GM12875 (cell line): ENCODE data around the gene THSD7A.

Source experiments
- H3K4me3 ChIP-seq: one replicate; pipeline ENCODE4 v1.5.1; 2011; ENCODE audit warnings: low read depth, low read length, control low read depth
- TF ChIP-seq, protein P1 (sequence below): IDR thresholded peaks from 2 replicates; pipeline ENCODE4 v1.5.1; 2011; ENCODE audit warnings: low read depth, mild to moderate bottlenecking, control low read depth, inconsistent platforms, low read length, moderate library complexity, borderline replicate concordance; ENCODE audit not compliant: insufficient read depth

THSD7A gene

DNA sequence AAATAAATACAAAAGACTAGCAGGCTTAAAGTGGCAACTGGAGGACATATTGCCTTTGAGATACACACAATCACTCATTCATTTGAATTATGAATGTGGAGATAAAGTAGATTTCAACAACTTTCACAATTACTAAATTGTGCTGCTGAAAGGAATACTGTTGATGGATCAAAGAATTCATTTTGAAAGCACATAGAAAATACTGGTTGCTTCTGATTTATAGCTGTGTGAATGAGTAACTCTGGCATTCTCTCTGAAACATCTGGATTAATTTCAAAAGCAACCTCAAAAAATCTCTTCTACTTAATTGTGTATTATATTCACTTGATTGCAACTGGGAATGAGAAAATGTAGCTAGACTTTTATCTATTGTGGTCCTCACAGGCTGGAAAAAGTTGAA, 397.6 kb downstream of the THSD7A start:
- TF ChIP-seq, protein P1, sequence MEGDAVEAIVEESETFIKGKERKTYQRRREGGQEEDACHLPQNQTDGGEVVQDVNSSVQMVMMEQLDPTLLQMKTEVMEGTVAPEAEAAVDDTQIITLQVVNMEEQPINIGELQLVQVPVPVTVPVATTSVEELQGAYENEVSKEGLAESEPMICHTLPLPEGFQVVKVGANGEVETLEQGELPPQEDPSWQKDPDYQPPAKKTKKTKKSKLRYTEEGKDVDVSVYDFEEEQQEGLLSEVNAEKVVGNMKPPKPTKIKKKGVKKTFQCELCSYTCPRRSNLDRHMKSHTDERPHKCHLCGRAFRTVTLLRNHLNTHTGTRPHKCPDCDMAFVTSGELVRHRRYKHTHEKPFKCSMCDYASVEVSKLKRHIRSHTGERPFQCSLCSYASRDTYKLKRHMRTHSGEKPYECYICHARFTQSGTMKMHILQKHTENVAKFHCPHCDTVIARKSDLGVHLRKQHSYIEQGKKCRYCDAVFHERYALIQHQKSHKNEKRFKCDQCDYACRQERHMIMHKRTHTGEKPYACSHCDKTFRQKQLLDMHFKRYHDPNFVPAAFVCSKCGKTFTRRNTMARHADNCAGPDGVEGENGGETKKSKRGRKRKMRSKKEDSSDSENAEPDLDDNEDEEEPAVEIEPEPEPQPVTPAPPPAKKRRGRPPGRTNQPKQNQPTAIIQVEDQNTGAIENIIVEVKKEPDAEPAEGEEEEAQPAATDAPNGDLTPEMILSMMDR: no peak

DNA sequence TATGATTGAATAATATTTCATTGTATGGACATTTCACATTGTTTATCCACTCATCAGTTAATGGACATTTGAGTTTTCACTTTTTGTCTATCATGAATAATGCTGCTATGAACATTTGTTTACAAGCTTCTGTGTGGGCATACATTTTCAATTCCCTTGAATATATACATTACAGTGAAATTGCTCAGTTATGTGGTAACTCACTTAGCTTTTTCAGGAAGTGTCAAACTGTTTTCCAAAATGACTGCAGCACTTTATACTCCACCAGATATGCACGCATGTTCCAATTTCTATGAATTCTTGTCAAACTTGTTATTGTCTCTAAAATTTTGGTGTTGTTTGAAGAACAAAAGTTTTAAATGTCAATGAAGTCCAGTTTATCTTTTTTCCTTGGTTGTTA, 401.2 kb downstream of the THSD7A start:
- TF ChIP-seq, protein P1: no peak
- H3K4me3 ChIP-seq: no peak overlapping the region

More for the DNA sequence above, 397.6 kb downstream of the THSD7A start:
- H3K4me3 ChIP-seq: no peak overlapping the region

DNA sequence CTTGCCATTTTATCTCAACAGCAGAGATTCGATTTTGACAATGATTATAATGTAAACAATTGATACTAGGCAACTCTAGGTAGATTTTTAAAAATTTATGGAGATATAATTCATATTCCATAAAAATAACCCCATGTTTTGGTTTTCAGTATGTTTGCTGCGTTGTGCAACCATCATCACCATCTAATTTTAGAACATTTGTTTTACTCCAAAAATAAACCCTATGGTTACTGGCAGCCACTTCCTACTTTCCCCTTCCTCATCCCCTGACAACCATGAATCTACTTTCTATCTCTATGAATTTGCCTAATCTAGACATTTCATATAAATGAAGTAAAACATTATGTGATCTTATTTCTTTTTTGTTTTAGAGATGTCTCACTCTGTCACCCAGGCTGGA, 401.9 kb downstream of the THSD7A start:
- H3K4me3 ChIP-seq: no peak overlapping the region
- TF ChIP-seq, protein P1: no peak

DNA sequence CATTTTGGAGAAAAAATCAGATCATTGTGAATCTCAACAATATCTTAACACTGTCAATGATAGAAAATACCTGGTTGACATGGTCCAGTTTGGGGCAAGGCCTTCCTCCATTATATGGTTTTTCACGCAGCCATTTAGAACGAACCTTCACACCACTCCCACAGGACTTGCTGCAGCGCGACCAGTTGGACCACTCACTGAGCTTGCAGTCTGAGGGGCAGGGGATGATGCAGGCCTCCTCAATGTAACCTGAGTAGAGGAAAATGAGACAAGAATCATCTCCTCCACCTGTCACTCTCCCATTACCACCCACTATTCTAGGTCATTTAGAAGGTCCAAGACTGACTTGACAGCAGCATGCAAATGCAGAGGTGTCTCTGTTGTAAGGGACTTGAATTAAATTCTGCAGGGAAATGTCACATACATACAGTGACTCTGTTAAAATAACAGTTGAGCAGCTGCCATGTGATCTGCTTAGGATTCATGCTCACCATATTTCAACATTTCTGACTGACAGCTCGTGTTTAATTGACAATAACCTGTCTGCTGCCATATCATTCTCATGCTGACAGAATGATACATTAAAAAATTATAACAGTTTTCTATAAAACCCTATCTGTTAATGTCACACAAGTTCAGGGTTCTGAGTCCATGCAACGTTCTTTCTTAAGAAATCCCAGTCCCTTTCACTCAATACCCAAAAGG, 403.0 kb downstream of the THSD7A start:
- H3K4me3 ChIP-seq: no peak overlapping the region
- TF ChIP-seq, protein P1: no peak

DNA sequence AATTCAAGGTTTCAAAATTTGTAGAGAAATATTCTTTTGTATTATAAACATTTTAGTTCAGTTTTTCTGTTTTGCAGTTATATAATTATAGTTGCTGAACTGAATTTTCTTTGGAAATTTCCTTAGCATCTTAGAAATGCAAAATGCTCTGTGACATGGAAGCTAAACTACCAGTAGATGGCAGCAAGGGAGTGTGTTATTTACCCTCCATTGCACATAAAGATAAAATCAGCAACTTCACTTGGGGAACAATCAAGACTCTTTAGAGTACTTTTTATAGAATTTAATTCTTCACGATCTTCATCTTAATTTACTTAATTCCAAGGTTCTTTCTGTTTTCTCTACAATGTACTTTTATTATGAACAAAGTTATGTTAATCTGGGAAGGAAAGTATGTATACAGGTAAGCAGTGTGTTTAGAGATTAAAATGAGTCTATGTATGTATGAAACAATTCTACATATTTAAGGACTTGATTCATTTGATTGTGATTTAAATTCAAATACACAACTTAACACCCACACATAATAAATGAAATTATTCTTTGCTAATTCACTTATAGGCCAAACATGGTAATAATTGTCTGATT, 404.2 kb downstream of the THSD7A start:
- H3K4me3 ChIP-seq: no peak overlapping the region
- TF ChIP-seq, protein P1: peak; percentile 40; the same call in 1 of the 2 replicates

DNA sequence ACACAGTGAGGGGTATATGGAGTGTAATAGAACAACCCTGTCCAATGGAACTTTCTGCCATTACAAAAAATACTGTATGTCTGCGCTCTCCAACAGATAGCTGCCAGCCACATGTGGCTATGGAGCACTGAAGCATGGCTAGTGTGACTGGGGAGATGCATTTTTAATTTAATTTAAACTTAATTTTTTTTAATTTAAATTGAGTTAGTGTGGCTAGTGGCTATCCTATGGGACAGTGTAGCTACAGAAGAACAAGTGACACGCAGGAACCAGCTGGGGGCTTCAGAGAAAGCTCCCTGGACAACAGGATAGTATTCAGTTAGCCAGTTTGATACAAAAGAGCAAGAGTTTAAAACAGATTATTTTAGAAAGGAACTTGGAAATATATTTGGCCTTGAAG, 408.0 kb downstream of the THSD7A start:
- no peak overlapping the region for H3K4me3 ChIP-seq
- TF ChIP-seq, protein P1: no peak

DNA sequence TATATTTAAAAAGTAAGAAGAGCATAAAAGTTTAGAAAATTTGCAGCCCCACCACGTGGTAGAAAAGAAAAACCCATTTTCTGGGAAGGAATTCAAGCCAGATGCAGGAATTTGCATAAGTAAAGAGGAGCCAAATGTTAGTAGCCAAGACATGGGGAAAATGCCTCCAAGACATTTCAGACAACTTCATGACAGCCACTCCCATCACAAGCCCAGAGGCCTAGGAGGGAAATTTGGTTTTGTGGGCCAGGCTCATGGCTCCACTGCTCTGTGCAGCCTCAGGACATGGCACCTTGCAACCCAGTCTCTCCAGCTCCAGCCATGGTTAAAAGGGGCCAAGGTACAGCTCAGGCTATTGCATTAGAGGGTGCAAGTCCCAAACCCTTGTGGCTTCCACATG, 411.9 kb downstream of the THSD7A start:
- H3K4me3 ChIP-seq: no peak overlapping the region
- TF ChIP-seq, protein P1: no peak
